Right lobe of liver (tissue), 6 donors: ENCODE data around the gene POLR1F. TPM values are rescaled to one million over a fixed set of nuclear protein-coding genes. Genes with fewer than 3 reads are reported as not detected.
A peak's percentile ranks its signal among the peaks of the same experiment; 100 is the strongest.

Source experiments
- ATAC-seq, 4 donors: fragments of 200-7000 bp; cut with Tn5 transposase; one replicate each; pipeline ENCODE4 v1.9.1; 2020; ENCODE audit warnings: mild to moderate bottlenecking in 4 of 4, moderate library complexity in 4 of 4
- DNase-seq, 3 donors: peaks; one replicate each; pipeline ENCODE4 v3.0.0-alpha.2; 2020
- H3K27ac ChIP-seq, 3 donors: fragments of 200-600 bp; one replicate each; pipeline ENCODE4 v1.8.0; 2022
- H3K27me3 ChIP-seq, 2 donors: fragments of 200-600 bp; one replicate each; pipeline ENCODE4 v1.8.0; 2022
- H3K36me3 ChIP-seq, 4 donors: fragments of 200-600 bp; sonication (generic) in 1 of 4; one replicate each; pipeline versions ENCODE4 v1.5.1 to v1.8.0; 2017 to 2022; ENCODE audit warnings: control low read depth in 1 of 4
- H3K4me1 ChIP-seq, 4 donors: fragments of 200-600 bp; sonication (generic) in 1 of 4; one replicate each; pipeline versions ENCODE4 v1.5.1 to v1.8.0; 2017 to 2022; ENCODE audit warnings: control low read depth in 1 of 4
- H3K4me3 ChIP-seq, 3 donors: fragments of 200-600 bp; one replicate each; pipeline ENCODE4 v1.8.0; 2022
- H3K9me3 ChIP-seq, 4 donors: fragments of 200-600 bp; sonication (generic) in 1 of 4; one replicate each; pipeline versions ENCODE4 v1.5.1 to v1.8.0; 2017 to 2022; ENCODE audit warnings: control low read depth in 1 of 4
- CTCF ChIP-seq, 4 donors: fragments of 200-600 bp in 3 of 4; fragments of 450-650 bp in 1 of 4; IDR thresholded peaks; one replicate each; pipeline versions ENCODE4 v1.5.1 to v1.8.0; 2016 to 2022; ENCODE audit warnings: antibody characterized with exemption in 4 of 4, mild to moderate bottlenecking in 2 of 4
- POLR2A ChIP-seq: fragments of 450-650 bp; IDR thresholded peaks from one replicate; pipeline ENCODE4 v1.6.1; 2017; ENCODE audit warnings: antibody characterized with exemption, mild to moderate bottlenecking
- WGBS: methylation state at CpG from one replicate; pipeline ENCODE4 v1.1.6; 2018; ENCODE audit warnings: low coverage, low lambda C conversion rate; ENCODE audit not compliant: insufficient coverage; ENCODE audit errors: missing lambda C conversion rate; 5-methylcytosine and 5-hydroxymethylcytosine counted together
- intact Hi-C, 2 donors: fragments of 100-400 bp; cut with DNase I; formaldehyde crosslinking; loops; one replicate each; pipeline versions ENCODE4 v1.11.2 to v1.14.1; 2022
- total RNA-seq, 6 experiments: library from RNA; depleted of rRNA in 2 of 6; stranded (reverse); fragments of >200 nt in 2 of 6; fragmentation: NEBNext Ultra II Directional in 3 of 6; extraction: Animal tissue kit (Norgen Biotek cat#: 25700) in 3 of 6; gene quantifications; one replicate each; pipeline versions ENCODE4 v1.1.0 to v1.2.4, GENCODE V29; 2016 to 2023
- donor health status: DM: no; HTN: yes; CAD: no.
- donor health status: DM: no; HTN: no; CAD: no.
- donor health status: DM: no; HTN: no; CAD: no.
- donor health status: DM: no; HTN: yes; CAD: no.
- donor health status: DM: no; HTN: yes; CAD: no.

POLR1F gene
- total RNA-seq, 6 experiments from 2014 or later: 2.9 to 10.1 (median 6.2) TPM

GRCh38 chr7:19675816-19676215, 33.0 kb downstream of the POLR1F start:
- intact Hi-C loops: no loop called here
- Histone ChIP-seq H3K4me3 (no peak overlapping the region), H3K4me1 (no peaks in the 10 kb centered on the region), H3K9me3 (no peaks in the 10 kb centered on the region), H3K27me3 (no peaks in the 10 kb centered on the region), H3K27ac (no peak overlapping the region), H3K36me3 (no peaks in the 10 kb centered on the region)
- DNase-seq: no peak
- no peak for ATAC-seq
- WGBS: 60% methylated on average over 1 of the region's 1 CpG
- no peak for TF ChIP-seq CTCF (IDR thresholded peaks at IDR 0.05)

DNA sequence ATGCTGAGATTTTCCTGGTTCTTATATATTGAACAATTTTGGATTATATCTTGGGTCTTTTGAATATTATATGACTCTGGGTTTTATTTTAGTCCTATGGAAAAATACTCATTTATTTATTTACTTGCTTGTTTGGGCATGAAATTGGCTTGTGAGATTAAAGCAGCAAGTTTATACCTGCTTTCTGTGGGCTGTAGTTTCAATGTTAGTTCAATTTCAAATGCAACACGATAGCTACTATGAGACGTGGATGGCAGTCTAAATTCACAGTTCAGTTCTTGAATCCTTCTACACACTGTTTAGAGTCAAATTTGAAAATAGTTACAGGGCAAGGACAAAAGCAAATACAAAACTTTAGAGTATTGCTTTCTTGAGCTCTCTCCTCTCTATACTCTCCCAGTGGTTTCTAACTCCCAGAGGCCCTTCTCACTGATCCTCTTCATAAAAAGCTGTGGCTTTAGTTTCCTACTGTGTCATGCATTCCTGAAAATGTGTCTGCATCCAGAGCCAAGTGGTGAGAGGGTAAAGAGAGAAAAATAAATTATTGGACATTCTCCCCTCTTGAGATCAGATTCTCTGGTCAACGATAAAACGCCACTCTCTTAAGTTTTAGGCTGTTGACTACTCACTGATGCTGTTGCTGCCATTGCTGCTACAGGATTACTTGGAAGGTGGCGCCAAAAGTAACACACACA, 34.4 kb downstream of the POLR1F start:
- Histone ChIP-seq H3K9me3 (no peaks in the 10 kb centered on the region), H3K27me3 (no peaks in the 10 kb centered on the region), H3K27ac (no peak overlapping the region), H3K36me3 (no peaks in the 10 kb centered on the region), H3K4me1 (no peaks in the 10 kb centered on the region), H3K4me3 (no peak overlapping the region)
- intact Hi-C loops: no loop called here
- no peak for TF ChIP-seq POLR2A
- TF ChIP-seq CTCF (IDR thresholded peaks at IDR 0.05): no peak
- WGBS: 42% methylated on average over 5 of the region's 5 CpGs
- no peak for DNase-seq
- no peak for ATAC-seq

- no peaks in the 10 kb centered on the region for H3K9me3 ChIP-seq
- no peak for DNase-seq
- no peak for ATAC-seq
- H3K4me3 ChIP-seq: no peak overlapping the region
- WGBS: 100% methylated on average over 1 of the region's 1 CpG
- intact Hi-C loops: no loop called here
- no peaks in the 10 kb centered on the region for H3K36me3 ChIP-seq
- no peak for TF ChIP-seq CTCF (IDR thresholded peaks at IDR 0.05)
- TF ChIP-seq POLR2A: no peak
- no peaks in the 10 kb centered on the region for H3K4me1 ChIP-seq
- no peak overlapping the region for H3K27ac ChIP-seq
- H3K27me3 ChIP-seq: no peaks in the 10 kb centered on the region
Measured at GRCh38 chr7:19670806-19671205, 38.0 kb downstream of the POLR1F start.

DNA sequence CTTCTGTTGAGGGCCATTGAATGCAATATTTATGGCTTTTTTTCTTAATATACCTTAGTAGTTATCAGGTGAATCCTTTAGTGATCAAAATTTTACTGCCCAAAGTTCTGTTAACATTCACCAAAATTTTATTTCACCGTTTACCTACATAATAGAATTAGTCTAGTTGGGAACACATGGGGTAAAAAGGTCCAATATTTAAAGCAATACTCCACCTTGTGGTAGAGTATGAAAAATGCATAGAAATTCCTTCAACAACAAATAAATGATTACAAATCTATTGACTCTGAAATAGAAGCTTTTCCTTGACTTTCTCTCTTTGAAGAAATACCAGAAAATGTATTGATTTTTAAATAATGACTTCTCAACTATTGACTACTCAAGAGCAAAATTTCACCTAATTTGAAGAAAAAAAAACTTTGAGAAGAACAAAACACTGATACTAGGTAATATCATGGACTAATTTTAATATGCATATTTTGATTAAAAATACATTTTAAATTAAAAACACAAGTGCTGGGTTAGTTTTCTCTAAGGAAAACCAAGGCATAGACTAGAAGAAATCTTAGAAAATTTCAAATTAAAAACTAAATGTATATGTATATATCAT, 43.3 kb downstream of the POLR1F start:
- intact Hi-C loops: no loop called here
- no peak for DNase-seq

More for the DNA sequence above, 43.3 kb downstream of the POLR1F start:
- WGBS: 5% methylated on average over 1 of the region's 1 CpG
- H3K4me1 ChIP-seq: no peaks in the 10 kb centered on the region
- no peaks in the 10 kb centered on the region for H3K9me3 ChIP-seq
- H3K36me3 ChIP-seq: no peaks in the 10 kb centered on the region
- ATAC-seq: peak; percentile 33 to 64 (median 63)
- H3K4me3 ChIP-seq: no peak overlapping the region
- TF ChIP-seq CTCF (IDR thresholded peaks at IDR 0.05) (peak; percentile 41 to 72 (median 62)), POLR2A (no peak)
- no peak overlapping the region for H3K27ac ChIP-seq
- H3K27me3 ChIP-seq: no peaks in the 10 kb centered on the region
